ENCODE results near the gene USP10. TPM values are rescaled to one million over a fixed set of nuclear protein-coding genes. Genes with fewer than 3 reads are reported as not detected.

USP10 gene
- total and polyA plus RNA-seq, 9 donors, result 30.6 to 73.4 (median 57.3) TPM

DNA sequence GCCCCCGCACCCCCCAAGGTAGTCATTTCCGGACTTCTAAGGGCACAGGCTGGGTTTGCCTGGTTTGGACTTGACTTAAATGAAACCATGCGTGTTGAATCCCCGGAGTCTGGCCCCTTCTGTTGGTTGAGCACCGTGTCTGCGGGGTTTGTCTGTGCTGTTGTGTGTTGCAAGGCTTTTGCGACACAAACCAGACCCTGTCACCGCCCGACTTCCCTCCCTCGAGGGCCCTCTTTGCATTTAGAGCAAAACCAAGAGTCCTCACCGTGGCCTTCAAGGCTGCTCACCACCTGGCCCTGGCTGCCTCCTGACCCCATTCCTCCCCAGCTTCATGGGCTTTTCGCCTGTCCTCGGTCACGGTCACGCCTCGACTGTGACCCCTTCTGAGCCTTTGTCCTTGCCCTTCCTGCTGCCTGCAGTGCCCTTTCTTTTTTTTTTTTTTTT, 127.4 kb downstream of the USP10 start:
- 44% methylated on average over 11 of the region's 16 CpGs for WGBS (ENCODE audit: insufficient coverage)
- no peak for DNase-seq
- H3K4me3 ChIP-seq (ENCODE audit: low read length), result no peak overlapping the region

DNA sequence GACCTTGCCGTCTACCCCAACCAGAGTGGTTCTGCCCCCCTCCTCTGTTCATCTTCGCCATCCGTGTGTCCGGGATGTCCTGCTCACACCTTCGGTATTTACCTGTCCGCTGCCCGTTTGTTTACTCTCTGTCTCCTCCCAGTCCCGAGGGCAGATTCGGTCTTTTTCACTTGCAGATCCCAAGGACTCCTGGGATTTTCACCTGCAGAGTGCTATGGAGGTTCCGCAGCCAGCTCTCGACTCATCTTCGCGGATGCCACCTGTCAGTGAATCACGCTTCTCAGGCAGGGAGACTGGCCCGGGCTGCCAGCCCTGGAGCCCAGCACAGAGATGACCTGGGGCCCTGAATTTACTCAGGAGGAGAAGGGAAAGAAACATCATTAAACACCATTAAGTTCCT, 128.1 kb downstream of the USP10 start:
- no peak overlapping the region for H3K4me3 ChIP-seq (ENCODE audit: low read length)
- peaks cover 2% of the 10 kb centered on the region for H3K27me3 ChIP-seq (ENCODE audit: control insufficient read depth, insufficient read depth, low read length)
- no peak overlapping the region for H3K27ac ChIP-seq (ENCODE audit: low read length)
- WGBS (ENCODE audit: insufficient coverage), result 89% methylated on average over 9 of the region's 15 CpGs
- DNase-seq, result no peak
- H3K4me1 ChIP-seq (ENCODE audit: control insufficient read depth, insufficient read depth, low read length), result peaks cover 30% of the 10 kb centered on the region
- no peaks in the 10 kb centered on the region for H3K9me3 ChIP-seq (replicated peaks; ENCODE audit: control insufficient read depth, low read depth, low read length)
- H3K36me3 ChIP-seq (ENCODE audit: control insufficient read depth, insufficient read depth, low read length), result no peaks in the 10 kb centered on the region

More for the DNA sequence above, 127.4 kb downstream of the USP10 start:
- Histone ChIP-seq H3K27ac (ENCODE audit: low read length) (no peak overlapping the region), H3K27me3 (ENCODE audit: control insufficient read depth, insufficient read depth, low read length) (peaks cover 2% of the 10 kb centered on the region), H3K4me1 (ENCODE audit: control insufficient read depth, insufficient read depth, low read length) (peaks cover 23% of the 10 kb centered on the region), H3K36me3 (ENCODE audit: control insufficient read depth, insufficient read depth, low read length) (no peaks in the 10 kb centered on the region), H3K9me3 (replicated peaks; ENCODE audit: control insufficient read depth, low read depth, low read length) (no peaks in the 10 kb centered on the region)

DNA sequence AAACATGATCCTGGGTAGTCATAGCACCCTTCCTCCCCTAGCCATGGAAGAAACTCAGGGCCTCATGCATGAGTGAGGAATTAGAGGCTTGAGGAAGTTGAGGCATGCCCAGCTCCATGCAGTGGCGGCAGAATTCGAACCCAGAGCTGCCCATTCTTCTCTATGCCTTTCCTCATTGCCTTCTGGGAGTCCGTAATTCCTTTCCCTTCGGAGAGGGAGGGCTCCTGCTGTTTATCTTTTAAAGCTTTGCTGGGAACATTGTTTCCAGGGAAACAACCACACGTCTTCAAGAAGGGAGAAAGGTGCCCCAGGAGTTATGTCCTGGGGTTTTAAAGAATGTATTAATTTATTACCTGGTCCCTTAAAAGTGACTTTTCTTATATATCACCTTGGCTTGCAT, 128.5 kb downstream of the USP10 start:
- Histone ChIP-seq H3K4me1 (ENCODE audit: control insufficient read depth, insufficient read depth, low read length) (peaks cover 35% of the 10 kb centered on the region), H3K27ac (ENCODE audit: low read length) (no peak overlapping the region), H3K9me3 (replicated peaks; ENCODE audit: control insufficient read depth, low read depth, low read length) (no peaks in the 10 kb centered on the region), H3K27me3 (ENCODE audit: control insufficient read depth, insufficient read depth, low read length) (peaks cover 2% of the 10 kb centered on the region), H3K4me3 (ENCODE audit: low read length) (no peak overlapping the region), H3K36me3 (ENCODE audit: control insufficient read depth, insufficient read depth, low read length) (no peaks in the 10 kb centered on the region)
- no peak for DNase-seq
- no CpG with 5 or more reads among the region's 5 CpGs for WGBS (ENCODE audit: insufficient coverage)

Other genes with a start within 250 kb of the USP10 start
- gene MEAK7, start 195.3 kb upstream of the USP10 start, total RNA-seq, result 7.9 TPM
- gene MEAK7, start 195.3 kb upstream of the USP10 start, polyA plus RNA-seq (ENCODE audit: insufficient read depth in 1 of 8, insufficient read length in 8 of 8, low replicate concordance in 1 of 8), result 10 to 100 TPM in 3 of 8 donors, 1 to 10 TPM in 5; 8.1 to 13.2 (median 9.6) TPM
- gene COTL1, start 81.9 kb upstream of the USP10 start, total RNA-seq, result 20.9 TPM
- gene COTL1, start 81.9 kb upstream of the USP10 start, polyA plus RNA-seq (ENCODE audit: insufficient read depth in 1 of 8, insufficient read length in 8 of 8, low replicate concordance in 1 of 8), result 10 to 100 TPM; 17.8 to 50.5 (median 33.3) TPM
- gene KLHL36, start 51.5 kb upstream of the USP10 start, total RNA-seq, result 15.5 TPM
- 10 to 100 TPM in 7 of 8 donors, 1 to 10 TPM in 1; 9.8 to 18.8 (median 13.2) TPM for gene KLHL36, start 51.5 kb upstream of the USP10 start, polyA plus RNA-seq (ENCODE audit: insufficient read depth in 1 of 8, insufficient read length in 8 of 8, low replicate concordance in 1 of 8)
- gene CRISPLD2, start 120.0 kb downstream of the USP10 start, total RNA-seq, result 5.4 TPM
- 10 to 100 TPM in 1 of 8 donors, 1 to 10 TPM in 7; 5.2 to 10.4 (median 6.4) TPM for gene CRISPLD2, start 120.0 kb downstream of the USP10 start, polyA plus RNA-seq (ENCODE audit: insufficient read depth in 1 of 8, insufficient read length in 8 of 8, low replicate concordance in 1 of 8)

All from muscle of leg (tissue), 11 donors.